Inferior parietal cortex (tissue), 1 donor: ENCODE results near the gene CUX1.
"Not testable (repeated sequence)": the region's sequence is repeated elsewhere in the genome, so short reads cannot be mapped to it uniquely, and the experiment has no call there.

Experiments
- DNase-seq: peaks from one replicate; pipeline ENCODE4 v3.0.0-alpha.2; 2016; ENCODE audit errors: extremely low spot score

CUX1 gene

DNA sequence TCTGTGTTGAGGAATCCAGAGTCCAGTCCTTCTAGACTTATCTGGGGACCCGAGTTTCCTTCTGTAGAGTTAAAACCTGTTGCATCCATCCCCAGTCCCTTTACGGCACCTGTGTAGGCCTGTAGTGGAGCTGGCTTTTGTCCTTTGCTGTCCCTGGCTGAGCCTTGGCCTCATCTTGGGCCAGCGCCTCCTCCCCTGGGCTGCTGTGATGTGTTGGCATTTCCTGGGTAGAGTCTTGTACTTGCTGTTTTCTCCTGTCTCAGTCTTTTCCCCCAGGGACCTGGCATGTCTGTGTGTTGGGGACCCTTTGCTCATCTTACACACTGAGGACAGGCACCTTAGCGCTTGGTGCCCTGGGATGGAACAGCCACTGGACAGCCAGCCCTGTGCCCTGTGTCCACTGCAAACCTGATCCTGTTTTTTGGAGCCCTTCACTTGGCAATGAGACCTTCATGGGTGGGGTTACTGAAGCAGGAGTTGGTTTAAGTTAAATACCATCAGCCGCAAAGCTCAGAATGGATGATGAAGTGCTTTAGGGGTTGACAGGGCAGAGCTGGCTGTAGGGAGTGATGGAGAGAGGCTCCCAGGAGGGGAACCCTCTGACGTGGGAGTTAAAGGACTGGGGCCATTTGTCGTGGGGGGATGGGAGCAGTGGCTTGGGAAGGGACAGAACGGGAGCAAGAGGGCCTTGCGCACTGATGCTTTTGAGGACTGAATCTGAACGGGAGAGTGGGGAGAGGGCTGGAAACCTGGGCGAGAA lies 50.9 kb downstream of the CUX1 start:
- DNase-seq: no peak

DNA sequence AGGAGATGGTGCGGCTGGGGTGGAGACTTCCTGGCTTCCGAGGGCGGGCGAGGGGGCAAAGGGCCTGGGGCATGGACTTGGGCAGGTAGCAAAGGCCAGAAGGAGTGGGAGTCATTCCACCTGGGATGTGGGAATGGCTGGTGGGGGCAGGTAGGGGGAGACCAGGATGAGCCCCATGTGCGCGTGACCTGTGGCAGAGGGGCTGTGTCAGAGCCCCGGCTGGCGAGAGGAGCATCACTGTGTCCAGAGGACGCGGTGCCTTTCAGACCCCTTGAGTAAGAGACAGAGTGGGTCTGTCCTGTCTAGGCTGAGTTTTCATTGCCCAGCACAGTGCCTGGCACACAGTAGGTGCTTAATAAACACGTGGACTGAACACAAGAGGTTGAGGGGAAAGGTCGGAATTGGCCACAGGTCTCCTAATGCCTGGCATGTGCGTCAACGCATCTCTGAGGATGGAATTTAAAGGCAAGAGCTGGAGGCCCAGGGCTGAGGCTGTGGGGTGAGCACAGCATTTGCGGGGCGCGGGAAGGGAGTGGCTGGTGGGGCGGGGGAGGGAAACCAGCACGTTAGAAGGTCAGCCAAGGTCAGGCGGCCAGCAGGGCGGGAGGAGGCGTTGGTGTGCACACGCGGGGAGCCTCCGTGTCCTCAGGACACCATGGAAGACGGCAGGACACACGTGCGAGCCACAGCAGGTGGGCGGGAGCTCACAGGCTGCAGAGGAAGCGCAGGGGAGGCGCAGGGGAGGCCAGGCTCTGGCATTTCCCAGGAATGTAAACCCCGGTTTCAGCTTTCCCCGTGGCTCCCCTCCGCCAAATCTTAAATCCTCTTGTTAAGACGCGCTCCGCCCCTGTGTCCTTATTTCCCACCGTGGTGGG lies 51.8 kb downstream of the CUX1 start:
- DNase-seq: no peak

DNA sequence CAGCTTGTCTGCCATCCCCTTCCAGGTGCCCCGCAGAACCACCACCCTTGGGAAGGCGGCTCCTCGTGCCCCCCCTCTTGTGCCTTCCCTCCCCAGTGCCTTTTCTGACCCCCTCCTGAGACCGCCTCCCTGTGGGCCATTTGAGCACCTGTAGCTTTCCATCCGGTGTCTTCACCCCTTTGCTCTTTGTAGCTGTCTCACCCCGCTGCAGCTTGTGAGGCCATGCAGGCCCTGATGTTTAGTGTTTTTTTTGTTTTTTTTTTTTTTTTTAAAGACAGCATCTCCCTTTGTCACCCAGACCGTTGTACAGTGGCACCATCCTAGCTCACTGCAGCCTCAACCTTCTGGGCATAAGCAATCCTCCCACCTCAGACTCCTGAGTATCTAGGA lies 52.5 kb downstream of the CUX1 start:
- DNase-seq: no peak

DNA sequence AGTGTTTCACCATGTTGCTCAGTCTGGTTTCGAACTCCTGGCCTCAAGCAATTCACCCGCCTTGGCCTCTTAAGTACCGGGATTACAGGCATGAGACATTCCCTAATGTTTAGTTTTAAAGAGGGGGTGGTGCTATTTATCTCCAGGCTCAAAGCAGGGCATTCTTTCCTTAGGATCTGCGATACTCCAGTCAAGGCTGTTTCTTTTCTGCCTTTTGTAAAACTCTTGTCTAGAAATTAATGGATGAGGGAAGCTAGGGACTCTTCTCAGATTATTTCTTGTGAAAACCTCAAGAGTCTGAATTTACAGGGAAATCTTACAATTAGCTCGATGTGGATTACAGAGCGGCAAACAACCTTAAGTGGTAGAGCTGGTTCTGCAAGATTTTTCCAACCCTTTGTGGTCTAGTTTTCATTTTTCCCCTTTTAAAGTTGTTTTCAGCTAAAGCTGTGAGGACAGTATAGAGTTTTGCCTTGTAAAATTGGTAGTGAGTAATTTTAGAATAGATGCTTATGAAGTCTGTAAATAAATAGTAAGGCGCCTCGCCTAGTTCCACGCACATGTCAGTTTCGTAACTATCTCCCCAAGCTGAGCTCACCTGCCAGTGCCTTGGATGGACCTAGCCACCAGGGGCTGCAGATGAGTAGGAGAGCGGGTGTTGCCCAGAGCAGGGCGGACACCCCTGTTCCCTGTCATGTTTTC lies 53.1 kb downstream of the CUX1 start:
- DNase-seq: no peak

DNA sequence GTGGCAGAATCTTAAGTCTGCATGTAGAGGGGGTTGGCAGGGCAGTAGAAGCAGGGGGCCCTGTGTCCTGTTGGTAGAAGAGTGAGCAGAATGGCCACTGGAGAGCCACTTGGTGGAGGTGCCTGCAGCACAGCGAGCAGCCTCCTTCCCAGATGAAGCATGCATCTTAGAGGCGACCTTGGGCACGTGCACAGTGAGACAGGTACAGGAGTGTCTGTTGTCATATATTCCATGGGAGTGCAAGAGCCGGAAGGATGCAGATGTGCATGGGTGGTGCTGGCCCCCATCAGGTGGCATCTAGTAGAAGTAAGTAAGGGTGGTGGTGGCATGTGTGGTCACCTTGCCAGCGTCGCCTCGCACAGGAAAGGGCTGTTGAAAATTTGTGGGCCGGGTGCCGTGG lies 53.9 kb downstream of the CUX1 start:
- no peak for DNase-seq

DNA sequence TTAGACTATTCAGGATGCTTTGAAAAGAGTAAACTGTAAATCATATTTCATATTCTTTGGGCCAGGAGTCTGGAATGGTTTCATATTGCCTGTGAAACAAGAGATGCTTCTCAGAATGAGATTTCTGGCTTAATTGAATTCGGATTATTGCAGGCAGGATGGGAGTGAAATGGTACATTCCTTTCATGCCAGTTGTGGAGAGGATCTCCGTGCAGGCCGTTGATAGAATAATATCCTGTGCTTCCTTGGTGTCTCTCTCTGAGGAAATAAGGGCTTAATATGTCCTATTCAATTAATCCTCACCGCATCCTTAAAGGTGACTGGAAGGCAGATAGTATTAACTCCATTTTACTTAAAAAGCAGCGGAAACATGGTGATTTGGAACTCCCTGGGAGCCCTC lies 56.6 kb downstream of the CUX1 start:
- DNase-seq: no peak

DNA sequence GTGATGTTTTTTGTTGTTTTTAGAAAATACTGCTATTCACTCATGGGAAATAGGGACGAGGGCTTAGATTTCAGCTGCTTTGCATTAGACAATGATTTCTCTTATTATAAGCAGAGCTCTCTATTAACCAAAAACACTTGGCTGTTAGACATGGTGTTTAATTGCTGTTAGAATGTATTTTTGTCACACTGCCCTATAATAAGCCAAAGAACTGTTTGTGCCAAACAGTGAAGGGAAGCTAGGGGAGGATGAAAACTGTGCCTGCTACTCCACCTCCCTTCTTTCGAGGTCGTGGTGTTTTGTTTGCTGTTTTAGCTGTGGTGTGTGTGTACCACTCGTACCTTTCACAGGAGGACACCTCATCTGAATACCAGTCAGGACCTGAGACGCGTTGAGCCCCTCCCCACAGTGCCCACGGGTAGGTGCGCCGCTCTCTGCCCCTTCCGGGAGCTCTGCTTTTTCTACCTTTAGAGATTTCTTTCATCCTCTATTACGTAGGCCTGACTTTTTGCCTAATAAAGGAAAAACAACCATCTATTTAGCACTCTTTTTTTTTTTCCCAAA lies 57.9 kb downstream of the CUX1 start:
- DNase-seq: no peak

DNA sequence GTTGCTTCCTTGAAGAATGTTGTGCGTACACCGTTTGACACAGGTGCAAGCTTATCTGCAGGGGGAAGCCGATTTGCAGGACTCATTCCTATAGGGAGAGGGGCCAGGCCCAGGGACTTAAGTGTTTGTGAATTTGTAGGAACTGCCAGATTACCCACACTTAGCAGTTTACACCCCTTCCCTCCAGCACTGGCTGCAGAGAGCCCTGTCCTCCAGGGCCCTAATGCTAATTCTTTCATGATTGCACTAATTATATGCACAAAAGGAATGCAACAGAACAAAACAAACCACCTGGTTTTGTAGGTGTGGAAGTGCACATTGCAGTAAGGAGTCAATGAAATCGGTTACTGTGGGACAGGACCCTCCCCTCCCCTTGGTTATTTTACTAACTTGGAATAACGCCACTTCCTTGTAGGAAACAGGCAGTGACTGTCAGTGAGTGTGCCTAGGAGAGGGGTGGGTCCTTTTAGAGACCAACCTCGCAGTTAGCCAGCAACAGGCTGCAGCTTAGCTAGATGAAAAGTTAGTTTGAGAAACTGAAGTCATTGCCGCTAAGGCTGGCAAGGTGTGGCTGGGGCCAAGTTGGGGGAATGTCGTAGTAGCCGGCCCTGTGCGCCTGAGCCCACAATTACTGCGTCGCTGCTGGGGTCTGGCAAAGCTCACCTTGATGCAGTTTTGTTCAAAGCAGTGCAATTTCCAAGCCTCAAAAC lies 60.6 kb downstream of the CUX1 start:
- DNase-seq: no peak

DNA sequence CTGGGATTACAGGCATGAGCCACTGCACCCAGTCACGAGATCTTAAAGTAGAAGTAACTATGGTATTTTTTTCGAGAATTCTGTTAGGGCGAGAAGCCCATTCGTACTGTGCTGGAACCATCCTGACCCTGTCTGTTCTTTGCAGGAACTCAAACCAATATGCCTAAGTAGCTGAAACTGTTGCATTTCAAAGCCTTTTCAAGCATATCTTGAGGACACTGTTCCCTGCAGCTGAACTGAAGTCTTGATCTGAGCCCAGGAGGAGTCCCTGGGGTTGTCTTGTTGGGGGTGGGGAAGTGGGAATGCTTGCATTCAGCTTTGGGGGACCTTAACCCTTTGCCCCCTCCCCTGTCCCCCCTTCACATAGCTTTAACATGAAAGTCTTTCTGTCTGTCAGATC lies 61.5 kb downstream of the CUX1 start:
- DNase-seq: no peak

DNA sequence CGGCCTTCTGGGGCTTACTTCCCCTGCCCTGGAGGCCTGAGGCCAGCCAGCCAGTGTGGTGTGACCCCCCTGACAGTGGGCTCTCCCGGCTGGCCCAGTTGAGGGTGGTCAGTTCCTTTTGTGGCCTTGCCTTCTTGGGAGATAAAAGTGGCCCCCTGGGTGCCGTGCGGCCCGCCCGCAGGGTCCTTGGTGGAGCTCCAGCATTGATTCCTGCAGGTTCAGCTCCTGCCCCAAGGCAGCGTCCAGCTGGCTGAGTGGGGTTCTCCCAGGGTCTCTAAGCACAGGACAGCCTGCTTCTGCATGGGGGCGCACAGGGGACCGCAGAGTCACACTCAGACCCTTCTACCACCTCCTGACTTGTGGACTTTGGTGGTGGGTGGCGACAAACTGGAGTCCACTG lies 62.1 kb downstream of the CUX1 start:
- DNase-seq: no peak

DNA sequence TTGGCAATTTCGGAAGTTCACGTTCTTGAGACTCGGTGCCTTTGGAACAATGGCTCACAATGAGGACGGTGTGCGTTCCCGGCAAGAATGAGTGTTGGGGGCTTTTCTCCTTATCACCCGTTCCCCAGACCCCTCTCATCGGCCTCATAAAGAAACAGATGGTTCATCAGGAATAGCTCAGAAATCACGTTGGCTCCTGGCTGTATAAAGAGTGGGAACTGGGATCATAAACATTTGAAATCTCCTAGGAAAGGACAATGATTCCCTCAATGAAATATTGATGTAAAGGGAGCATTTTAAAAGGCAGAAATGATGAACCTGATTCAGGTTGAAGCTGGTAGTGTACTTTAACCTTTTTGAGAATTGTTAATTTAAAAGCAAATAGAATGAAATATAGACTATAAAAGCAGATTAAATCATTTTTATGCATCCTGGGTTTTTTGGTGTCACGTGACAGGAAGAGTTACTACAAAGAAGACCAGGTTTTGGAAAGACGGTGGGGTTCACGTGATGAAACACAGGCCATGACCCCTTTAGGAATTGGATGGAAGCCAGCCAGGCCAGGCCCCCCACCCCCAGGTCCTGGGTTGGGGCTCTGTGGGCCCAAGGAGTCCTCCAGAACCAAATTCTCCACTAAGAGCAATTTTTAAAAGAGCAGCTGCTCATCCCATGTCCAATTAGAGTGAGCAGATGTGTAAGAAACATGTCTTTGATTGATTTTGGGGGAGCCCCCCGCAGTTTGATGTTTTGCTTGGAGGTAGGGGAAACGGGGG lies 63.0 kb downstream of the CUX1 start:
- no peak for DNase-seq

DNA sequence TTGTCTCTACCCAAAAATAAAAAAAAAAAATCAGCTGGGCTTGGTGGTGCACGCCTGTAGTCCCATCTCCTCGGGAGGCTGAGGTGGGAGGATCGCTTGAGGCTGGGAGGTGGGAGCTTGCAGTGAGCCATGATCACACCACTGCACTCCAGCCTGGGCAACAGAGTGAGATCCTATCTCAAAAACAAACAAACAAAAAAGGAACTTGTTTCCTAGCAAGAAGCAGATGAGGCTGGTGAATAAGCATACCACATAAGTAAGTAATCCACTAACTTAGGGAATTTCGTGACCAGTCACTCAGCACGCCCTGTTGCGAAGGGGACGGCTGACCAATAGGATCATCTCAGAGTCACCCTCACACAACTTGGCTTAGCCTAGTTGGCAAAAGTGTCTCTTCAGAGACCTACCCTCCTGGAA lies 64.6 kb downstream of the CUX1 start:
- no peak for DNase-seq

DNA sequence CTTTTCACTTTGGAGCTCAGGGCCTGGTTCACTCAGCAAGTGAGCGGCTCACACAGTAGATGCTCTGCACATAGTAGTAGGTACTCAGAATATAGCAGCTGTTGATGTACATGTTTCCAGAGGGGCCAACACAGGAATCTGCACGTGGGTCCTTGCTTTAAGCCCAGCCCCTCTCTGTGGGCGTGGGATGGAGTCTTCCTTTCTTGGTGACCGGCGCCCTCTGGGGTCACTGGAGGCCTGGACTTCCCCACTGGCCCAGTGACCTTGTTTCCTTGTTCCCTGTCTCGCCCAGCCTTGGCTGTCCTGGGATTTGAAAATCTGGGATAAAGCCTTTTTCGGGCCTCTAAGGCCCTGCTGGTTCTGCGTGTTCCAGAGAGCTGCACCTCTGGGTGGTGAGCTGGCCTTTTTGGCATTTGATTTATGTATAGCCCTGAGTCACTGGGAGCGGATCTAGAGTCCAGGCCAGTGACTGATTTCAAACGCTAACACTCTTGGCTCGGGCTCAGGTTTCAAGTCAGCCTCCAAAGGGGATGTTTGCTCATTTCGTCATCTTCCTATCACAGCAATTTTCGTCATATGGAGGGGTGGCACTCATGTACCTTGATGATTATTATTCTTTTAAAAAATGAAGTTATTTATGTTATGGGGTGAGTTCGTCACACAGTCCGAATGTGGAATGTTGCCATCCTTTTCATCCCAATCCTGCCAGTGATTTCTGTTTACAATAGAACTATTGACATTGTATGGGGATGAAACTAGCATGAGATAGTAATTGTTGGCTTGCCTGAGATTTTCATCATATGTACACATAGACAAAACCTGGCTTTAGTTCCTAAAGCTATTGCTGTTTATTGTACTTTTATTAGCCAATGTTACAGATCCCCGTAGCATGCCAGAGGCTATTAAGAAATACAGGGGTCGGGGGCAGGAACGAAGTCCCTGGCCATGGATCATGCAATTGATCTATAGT lies 65.5 kb downstream of the CUX1 start:
- DNase-seq: peak; percentile 58

DNA sequence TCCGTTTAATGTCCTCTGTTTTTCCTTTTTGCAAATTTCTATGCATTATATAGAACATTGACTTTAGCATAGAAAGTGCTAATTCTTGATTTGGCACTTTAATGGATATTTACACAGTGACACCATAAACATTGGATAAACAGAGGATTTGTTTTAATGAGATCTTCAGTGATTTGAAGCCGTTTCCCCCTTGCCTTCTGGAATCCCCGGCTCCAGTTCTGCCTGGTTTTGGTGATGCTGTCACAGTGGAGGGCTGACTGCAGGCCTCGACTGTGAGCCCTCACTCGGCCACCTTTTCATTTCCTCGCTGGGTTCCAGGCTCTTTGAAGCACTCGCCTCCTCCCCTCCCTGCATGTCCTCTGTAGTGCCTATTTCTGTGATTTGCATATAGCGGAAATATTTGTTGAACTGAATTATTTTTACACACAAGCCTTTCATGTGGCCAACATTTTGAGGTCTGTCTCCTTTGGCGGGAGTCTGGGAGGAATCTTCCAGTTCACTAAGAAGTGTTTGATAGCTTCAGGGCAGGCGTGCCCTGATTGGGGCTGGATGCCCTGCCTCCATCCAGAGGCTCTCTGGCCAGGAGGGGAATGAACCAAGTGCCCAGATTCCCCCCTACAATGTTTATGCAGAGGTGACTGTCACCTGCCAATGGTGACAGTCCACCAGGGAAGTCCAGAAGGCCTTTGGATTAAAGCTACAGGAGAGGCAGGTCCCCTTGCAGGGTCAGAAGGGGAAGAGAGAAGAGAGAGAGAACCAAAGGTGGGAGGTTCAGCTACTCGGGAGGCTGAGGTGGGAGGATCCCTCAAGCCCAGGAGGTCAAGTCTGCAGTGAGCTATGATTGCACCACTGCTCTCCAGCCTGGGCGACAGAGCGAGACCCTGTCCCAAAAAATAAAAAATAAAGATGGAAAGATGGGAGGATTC lies 67.5 kb downstream of the CUX1 start:
- DNase-seq: no peak

DNA sequence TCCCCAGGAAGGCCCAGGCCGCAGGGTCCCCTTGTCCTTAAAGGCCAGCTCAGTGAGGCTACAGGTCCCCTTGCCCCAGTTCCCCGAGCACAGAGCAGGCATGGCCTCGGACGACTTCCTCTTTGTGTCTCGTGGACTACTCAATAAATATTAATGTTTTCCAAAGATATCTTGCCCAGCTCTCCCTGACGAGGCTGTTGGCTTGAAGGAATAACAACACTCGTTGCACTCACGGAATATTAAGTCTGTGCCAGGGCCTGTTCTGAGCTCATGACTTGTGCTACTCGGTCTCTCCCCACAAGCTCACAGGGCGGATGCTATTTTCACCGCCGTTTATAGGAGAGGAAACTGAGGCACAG lies 68.2 kb downstream of the CUX1 start:
- DNase-seq: no peak

DNA sequence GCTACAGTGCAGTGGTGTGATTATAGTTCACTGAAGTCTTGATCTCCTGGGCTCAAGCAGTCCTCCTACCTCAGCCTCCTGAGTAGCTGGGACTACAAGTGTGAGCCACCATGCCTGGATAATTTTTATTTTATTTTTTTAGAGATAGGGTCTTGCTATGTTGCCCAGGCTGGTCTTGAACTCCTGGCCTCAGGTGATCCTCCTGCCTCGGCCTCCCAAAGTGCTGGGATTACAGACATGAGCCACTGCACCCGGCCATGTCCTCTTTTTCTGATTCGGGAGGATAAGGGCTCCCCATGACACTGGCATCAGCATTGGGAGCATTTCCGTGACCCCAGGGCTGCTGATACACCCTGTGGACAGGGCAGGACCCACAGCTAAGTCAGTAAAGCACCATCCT lies 69.9 kb downstream of the CUX1 start:
- DNase-seq: not testable (repeated sequence)

DNA sequence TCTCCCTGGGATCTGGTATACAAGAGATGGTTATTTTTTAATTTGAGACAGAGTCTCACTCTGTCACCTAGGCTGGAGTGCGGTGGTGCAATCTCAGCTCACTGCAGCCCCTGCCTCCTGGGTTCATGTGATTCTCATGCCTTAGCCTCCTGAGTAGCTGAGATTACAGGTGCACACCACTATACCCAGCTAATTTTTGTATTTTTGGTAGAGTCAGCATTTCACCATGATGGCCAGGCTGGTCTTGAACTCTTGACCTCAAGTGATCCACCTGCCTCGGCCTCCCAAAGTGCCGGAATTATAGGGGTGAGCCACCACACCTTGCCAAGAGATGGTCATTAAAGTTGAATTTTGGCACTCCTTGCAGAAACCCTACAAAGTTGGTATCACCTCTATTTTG lies 71.1 kb downstream of the CUX1 start:
- not testable (repeated sequence) for DNase-seq

DNA sequence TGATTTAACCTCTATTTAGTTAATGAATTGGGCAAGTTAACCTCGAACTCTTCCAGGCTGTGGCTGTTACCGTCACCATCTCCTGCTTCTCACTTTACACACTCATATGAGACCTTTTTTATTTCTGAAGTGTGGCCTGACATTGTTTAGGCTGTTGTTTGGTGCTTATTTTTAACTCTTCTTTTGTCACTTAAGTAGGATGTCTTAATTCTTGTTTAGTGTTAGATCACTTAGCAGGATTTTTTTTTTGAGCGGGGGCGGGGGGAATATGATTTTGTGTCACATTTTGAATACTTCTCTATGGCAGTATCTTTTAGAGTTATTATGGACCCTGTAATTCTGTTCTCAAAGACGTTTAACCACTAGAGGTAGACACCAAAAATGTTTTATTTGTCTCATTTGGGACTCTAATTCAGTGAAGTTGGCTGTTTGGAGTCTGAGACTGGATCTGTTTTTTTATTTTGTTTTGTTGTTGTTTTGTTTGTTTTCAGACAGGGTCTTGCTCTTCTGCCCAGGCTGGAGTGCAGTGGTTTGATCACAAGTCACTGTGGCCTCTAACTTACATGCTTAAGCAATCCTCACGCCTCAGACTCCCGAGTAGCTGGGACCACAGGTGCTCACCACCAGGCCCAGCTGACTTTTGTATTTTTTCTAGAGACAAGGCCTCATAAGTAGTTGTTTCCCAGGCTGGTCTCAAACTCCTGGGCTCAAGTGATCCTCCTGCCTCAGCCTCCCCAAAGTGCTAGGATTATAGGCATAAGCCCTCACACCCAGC lies 73.5 kb downstream of the CUX1 start:
- DNase-seq: no peak
